ENCODE results near the gene RIBC1.

Gene RIBC1

DNA sequence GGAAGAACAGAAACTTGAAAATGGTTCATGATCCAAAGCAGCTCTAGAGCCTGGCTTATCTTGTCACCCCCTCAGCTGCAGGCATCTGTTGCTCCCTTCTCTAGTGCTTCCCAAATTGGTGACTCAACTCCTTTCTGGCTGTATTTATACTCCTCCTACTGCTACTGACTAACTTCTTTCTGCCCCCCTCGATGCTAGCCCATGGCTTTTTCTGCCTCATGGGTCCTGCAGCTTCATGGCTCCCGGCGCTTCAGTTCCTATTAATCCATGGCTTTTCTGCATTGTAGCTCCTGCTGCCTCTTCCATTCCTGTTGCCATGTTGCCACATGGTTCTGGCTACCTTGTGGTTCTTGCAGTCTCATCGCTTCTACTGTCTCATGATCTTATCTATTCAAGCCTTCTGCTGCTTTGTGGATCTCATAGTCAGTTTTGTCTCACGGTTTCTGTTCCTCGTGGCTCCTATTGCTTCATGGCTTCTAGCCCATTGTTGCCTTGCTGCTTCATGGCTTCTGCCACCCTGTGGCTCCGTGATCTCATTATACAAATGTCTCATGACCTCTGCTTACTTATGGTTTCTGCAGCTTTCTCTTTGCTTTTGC is 48.4 kb upstream of the RIBC1 start (continued):
- TF ChIP-seq CTCF (tag by site-specific recombination; IDR thresholded peaks at IDR 0.05) = no peak; the same call in 1 of the 2 replicates
- no peak for TF ChIP-seq ZNF157 (tag by site-specific recombination; IDR thresholded peaks at IDR 0.05)
- TF ChIP-seq ZNF624 (tag by site-specific recombination; IDR thresholded peaks at IDR 0.05) = no peak
- TF ChIP-seq ZNF114 (tag by site-specific recombination; IDR thresholded peaks at IDR 0.05) = no peak
- TF ChIP-seq KLF10 (tag by site-specific recombination; IDR thresholded peaks at IDR 0.05) = no peak
- TF ChIP-seq ZBTB17 (tag by site-specific recombination; IDR thresholded peaks at IDR 0.05) = 0 out of 2 replicates have a peak, but pooled peaks have one; percentile 24

- POLR2A ChIA-PET = interaction anchor here (6.3 kb wide), 1 partner anchor 47 kb away, joined by 29 read pairs; the partner anchor contains the start of genes RIBC1 and SMC1A
- TF ChIP-seq ZNF133 (tag by site-specific recombination; IDR thresholded peaks at IDR 0.05) (no peak), ZNF223 (tag by site-specific recombination; IDR thresholded peaks at IDR 0.05) (no peak), TRIM28 (IDR thresholded peaks at IDR 0.05; ENCODE audit: borderline replicate concordance, low read length) (0 out of 2 replicates have a peak, but pooled peaks have one; percentile 41), ZNF114 (tag by site-specific recombination; IDR thresholded peaks at IDR 0.05) (no peak), ZNF157 (tag by site-specific recombination; IDR thresholded peaks at IDR 0.05) (no peak), ZNF341 (tag by site-specific recombination; IDR thresholded peaks at IDR 0.05; ENCODE audit: low read depth) (no peak), ZNF639 (tag by site-specific recombination; IDR thresholded peaks at IDR 0.05) (no peak), ZNF169 (tag by site-specific recombination; IDR thresholded peaks at IDR 0.05) (no peak), PRDM2 (tag by site-specific recombination; IDR thresholded peaks at IDR 0.05; ENCODE audit: borderline replicate concordance) (no peak), ZNF335 (tag by site-specific recombination; conservative IDR thresholded peaks at IDR 0.05) (no peak), ZNF548 (tag by site-specific recombination; IDR thresholded peaks at IDR 0.05) (no peak), ZXDB (tag by site-specific recombination; IDR thresholded peaks at IDR 0.05) (peak; percentile 59), PBX3 (CRISPR knock-in tag; IDR thresholded peaks at IDR 0.05) (no peak)
- TF ChIP-seq, protein P1, sequence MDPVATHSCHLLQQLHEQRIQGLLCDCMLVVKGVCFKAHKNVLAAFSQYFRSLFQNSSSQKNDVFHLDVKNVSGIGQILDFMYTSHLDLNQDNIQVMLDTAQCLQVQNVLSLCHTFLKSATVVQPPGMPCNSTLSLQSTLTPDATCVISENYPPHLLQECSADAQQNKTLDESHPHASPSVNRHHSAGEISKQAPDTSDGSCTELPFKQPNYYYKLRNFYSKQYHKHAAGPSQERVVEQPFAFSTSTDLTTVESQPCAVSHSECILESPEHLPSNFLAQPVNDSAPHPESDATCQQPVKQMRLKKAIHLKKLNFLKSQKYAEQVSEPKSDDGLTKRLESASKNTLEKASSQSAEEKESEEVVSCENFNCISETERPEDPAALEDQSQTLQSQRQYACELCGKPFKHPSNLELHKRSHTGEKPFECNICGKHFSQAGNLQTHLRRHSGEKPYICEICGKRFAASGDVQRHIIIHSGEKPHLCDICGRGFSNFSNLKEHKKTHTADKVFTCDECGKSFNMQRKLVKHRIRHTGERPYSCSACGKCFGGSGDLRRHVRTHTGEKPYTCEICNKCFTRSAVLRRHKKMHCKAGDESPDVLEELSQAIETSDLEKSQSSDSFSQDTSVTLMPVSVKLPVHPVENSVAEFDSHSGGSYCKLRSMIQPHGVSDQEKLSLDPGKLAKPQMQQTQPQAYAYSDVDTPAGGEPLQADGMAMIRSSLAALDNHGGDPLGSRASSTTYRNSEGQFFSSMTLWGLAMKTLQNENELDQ (tag by site-specific recombination; IDR thresholded peaks at IDR 0.05; ENCODE audit: low read depth) = no peak
- TF ChIP-seq, protein P2, sequence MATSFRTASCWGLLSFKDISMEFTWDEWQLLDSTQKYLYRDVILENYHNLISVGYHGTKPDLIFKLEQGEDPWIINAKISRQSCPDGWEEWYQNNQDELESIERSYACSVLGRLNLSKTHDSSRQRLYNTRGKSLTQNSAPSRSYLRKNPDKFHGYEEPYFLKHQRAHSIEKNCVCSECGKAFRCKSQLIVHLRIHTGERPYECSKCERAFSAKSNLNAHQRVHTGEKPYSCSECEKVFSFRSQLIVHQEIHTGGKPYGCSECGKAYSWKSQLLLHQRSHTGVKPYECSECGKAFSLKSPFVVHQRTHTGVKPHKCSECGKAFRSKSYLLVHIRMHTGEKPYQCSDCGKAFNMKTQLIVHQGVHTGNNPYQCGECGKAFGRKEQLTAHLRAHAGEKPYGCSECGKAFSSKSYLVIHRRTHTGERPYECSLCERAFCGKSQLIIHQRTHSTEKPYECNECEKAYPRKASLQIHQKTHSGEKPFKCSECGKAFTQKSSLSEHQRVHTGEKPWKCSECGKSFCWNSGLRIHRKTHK (tag by site-specific recombination; IDR thresholded peaks at IDR 0.05) = no peak
These were observed 47.8 kb upstream of the RIBC1 start for GRCh38 chrX:53374923-53375322.

More at GRCh38 chrX:53374923-53375322, 47.8 kb upstream of the RIBC1 start:
- Histone ChIP-seq H3K4me1 (ENCODE audit: control insufficient read depth, insufficient read depth, low read length) (no peaks in the 10 kb centered on the region), H3K36me3 (ENCODE audit: control insufficient read depth in 2 of 2, insufficient read depth in 1 of 2, low read length in 2 of 2) (peaks cover 30 to 45% of the 10 kb centered on the region in 2 experiments), H3K9me3 (ENCODE audit: control insufficient read depth, insufficient read depth, low read depth, low read length) (no peaks in the 10 kb centered on the region), H3K4me3 (ENCODE audit: low read depth, low read length) (no peak overlapping the region), H3K27ac (ENCODE audit: extremely low read depth, low read depth, low read length) (no peak overlapping the region)
- CTCF ChIA-PET = interaction anchor here (0.5 to 2.4 kb wide), 10 partner anchors 12 to 92 kb away, joined by 3 to 13 read pairs (median 4); no protein-coding TSS in a partner anchor

All from HEK293 (cell line).